BLaER1 (cell line): ENCODE data around the gene POU4F1.

Experiments used
- H3K27ac ChIP-seq: shearing (Covaris generic); formaldehyde crosslinking; 2 replicates; pipeline ENCODE4 v1.8.1; 2022
- H3K27me3 ChIP-seq: shearing (Covaris generic); formaldehyde crosslinking; 2 replicates; pipeline ENCODE4 v1.8.1; 2022
- H3K36me3 ChIP-seq: shearing (Covaris generic); formaldehyde crosslinking; 2 replicates; pipeline ENCODE4 v1.8.1; 2022
- H3K4me1 ChIP-seq: shearing (Covaris generic); formaldehyde crosslinking; 2 replicates; pipeline ENCODE4 v1.8.1; 2022
- H3K4me2 ChIP-seq: shearing (Covaris generic); formaldehyde crosslinking; 2 replicates; pipeline ENCODE4 v1.8.1; 2022
- H3K4me3 ChIP-seq: shearing (Covaris generic); formaldehyde crosslinking; 2 replicates; pipeline ENCODE4 v1.8.1; 2022
- H3K9ac ChIP-seq: shearing (Covaris generic); formaldehyde crosslinking; 2 replicates; pipeline ENCODE4 v1.8.1; 2022
- H3K9me3 ChIP-seq: shearing (Covaris generic); formaldehyde crosslinking; 2 replicates; pipeline ENCODE4 v1.8.1; 2022
- H4K20me1 ChIP-seq: shearing (Covaris generic); formaldehyde crosslinking; 2 replicates; pipeline ENCODE4 v1.8.1; 2022
- Cebpa-rat ChIP-seq: shearing (Covaris generic); IDR thresholded peaks from 2 replicates; pipeline ENCODE4 v1.8.1; 2022

Gene POU4F1

GRCh38 chr13:78593652-78594455, 9.5 kb downstream of the POU4F1 start:
- Histone ChIP-seq H3K36me3 (no peaks in the 10 kb centered on the region), H3K27me3 (peaks cover 97% of the 10 kb centered on the region), H4K20me1 (peaks cover 65% of the 10 kb centered on the region)

GRCh38 chr13:78593129-78593528, 10.2 kb downstream of the POU4F1 start:
- Histone ChIP-seq H4K20me1 (peaks cover 58% of the 10 kb centered on the region), H3K27ac (no peak overlapping the region), H3K27me3 (peaks cover 97% of the 10 kb centered on the region), H3K4me1 (no peaks in the 10 kb centered on the region), H3K9me3 (peaks cover 20% of the 10 kb centered on the region), H3K4me2 (no peak overlapping the region), H3K36me3 (no peaks in the 10 kb centered on the region), H3K9ac (no peak overlapping the region), H3K4me3 (no peak overlapping the region)
- no peak for TF ChIP-seq Cebpa-rat

More at GRCh38 chr13:78593652-78594455, 9.5 kb downstream of the POU4F1 start:
- H3K9me3 ChIP-seq, result peaks cover 20% of the 10 kb centered on the region
- TF ChIP-seq Cebpa-rat, result no peak
- H3K27ac ChIP-seq, result no peak overlapping the region
- no peak overlapping the region for H3K4me2 ChIP-seq
- no peak overlapping the region for H3K9ac ChIP-seq
- no peaks in the 10 kb centered on the region for H3K4me1 ChIP-seq
- H3K4me3 ChIP-seq, result no peak overlapping the region

- H3K4me1 ChIP-seq, result no peaks in the 10 kb centered on the region
- H4K20me1 ChIP-seq, result peaks cover 52% of the 10 kb centered on the region
- H3K4me2 ChIP-seq, result no peak overlapping the region
- no peaks in the 10 kb centered on the region for H3K36me3 ChIP-seq
- H3K9ac ChIP-seq, result no peak overlapping the region
- TF ChIP-seq Cebpa-rat, result no peak
- H3K27me3 ChIP-seq, result peaks cover 97% of the 10 kb centered on the region
- peaks cover 20% of the 10 kb centered on the region for H3K9me3 ChIP-seq
- no peak overlapping the region for H3K27ac ChIP-seq
- no peak overlapping the region for H3K4me3 ChIP-seq
Observed at GRCh38 chr13:78592584-78592983, 10.8 kb downstream of the POU4F1 start.

GRCh38 chr13:78589206-78589605, 14.1 kb downstream of the POU4F1 start:
- no peaks in the 10 kb centered on the region for H3K36me3 ChIP-seq
- H3K9ac ChIP-seq, result no peak overlapping the region
- H3K27me3 ChIP-seq, result peaks cover 67% of the 10 kb centered on the region
- H4K20me1 ChIP-seq, result peaks cover 19% of the 10 kb centered on the region
- no peak overlapping the region for H3K4me3 ChIP-seq
- H3K4me1 ChIP-seq, result no peaks in the 10 kb centered on the region
- TF ChIP-seq Cebpa-rat, result no peak
- no peak overlapping the region for H3K4me2 ChIP-seq
- no peak overlapping the region for H3K27ac ChIP-seq
- H3K9me3 ChIP-seq, result no peaks in the 10 kb centered on the region

- H3K27ac ChIP-seq, result no peak overlapping the region
- no peaks in the 10 kb centered on the region for H3K9me3 ChIP-seq
- H3K4me3 ChIP-seq, result no peak overlapping the region
- H3K4me2 ChIP-seq, result no peak overlapping the region
- no peaks in the 10 kb centered on the region for H3K36me3 ChIP-seq
- H4K20me1 ChIP-seq, result peaks cover 2% of the 10 kb centered on the region; the same call in 1 of the 2 replicates
- TF ChIP-seq Cebpa-rat, result no peak
- no peaks in the 10 kb centered on the region for H3K4me1 ChIP-seq
- peaks cover 49% of the 10 kb centered on the region for H3K27me3 ChIP-seq
- H3K9ac ChIP-seq, result no peak overlapping the region
Observed at GRCh38 chr13:78587395-78587794, 16.0 kb downstream of the POU4F1 start.

- Histone ChIP-seq H3K27me3 (peaks cover 42% of the 10 kb centered on the region; the same call in 1 of the 2 replicates), H3K9me3 (no peaks in the 10 kb centered on the region), H3K4me2 (no peak overlapping the region)
Observed at GRCh38 chr13:78586706-78587105, 16.6 kb downstream of the POU4F1 start.

GRCh38 chr13:78576261-78576660, 27.1 kb downstream of the POU4F1 start:
- H3K9me3 ChIP-seq, result no peaks in the 10 kb centered on the region
- H3K4me1 ChIP-seq, result peaks cover 5% of the 10 kb centered on the region
- H3K27me3 ChIP-seq, result no peaks in the 10 kb centered on the region
- no peaks in the 10 kb centered on the region for H3K36me3 ChIP-seq
- H3K9ac ChIP-seq, result no peak overlapping the region
- no peak overlapping the region for H3K4me3 ChIP-seq
- no peak overlapping the region for H3K27ac ChIP-seq
- no peaks in the 10 kb centered on the region for H4K20me1 ChIP-seq
- no peak overlapping the region for H3K4me2 ChIP-seq
- no peak for TF ChIP-seq Cebpa-rat

More at GRCh38 chr13:78586706-78587105, 16.6 kb downstream of the POU4F1 start:
- Histone ChIP-seq H3K27ac (no peak overlapping the region), H3K4me3 (no peak overlapping the region), H3K4me1 (no peaks in the 10 kb centered on the region), H4K20me1 (no peaks in the 10 kb centered on the region), H3K36me3 (no peaks in the 10 kb centered on the region), H3K9ac (no peak overlapping the region)
- no peak for TF ChIP-seq Cebpa-rat

GRCh38 chr13:78572459-78572858, 30.9 kb downstream of the POU4F1 start:
- Histone ChIP-seq H3K9me3 (no peaks in the 10 kb centered on the region), H3K27ac (no peak overlapping the region), H3K36me3 (no peaks in the 10 kb centered on the region), H3K4me2 (no peak overlapping the region), H4K20me1 (no peaks in the 10 kb centered on the region), H3K9ac (no peak overlapping the region), H3K27me3 (no peaks in the 10 kb centered on the region), H3K4me3 (no peak overlapping the region), H3K4me1 (no peaks in the 10 kb centered on the region)
- TF ChIP-seq Cebpa-rat, result no peak

- TF ChIP-seq Cebpa-rat, result no peak
- Histone ChIP-seq H3K27me3 (no peaks in the 10 kb centered on the region), H3K4me1 (no peaks in the 10 kb centered on the region), H3K27ac (no peak overlapping the region), H4K20me1 (no peaks in the 10 kb centered on the region), H3K36me3 (no peaks in the 10 kb centered on the region), H3K4me2 (no peak overlapping the region), H3K9me3 (no peaks in the 10 kb centered on the region), H3K4me3 (no peak overlapping the region), H3K9ac (no peak overlapping the region)
Observed at GRCh38 chr13:78569029-78569428, 34.3 kb downstream of the POU4F1 start.

- Histone ChIP-seq H3K9ac (no peak overlapping the region), H3K4me2 (no peak overlapping the region), H4K20me1 (no peaks in the 10 kb centered on the region), H3K4me3 (no peak overlapping the region), H3K27ac (no peak overlapping the region), H3K27me3 (no peaks in the 10 kb centered on the region), H3K36me3 (no peaks in the 10 kb centered on the region), H3K4me1 (peaks cover 11% of the 10 kb centered on the region), H3K9me3 (no peaks in the 10 kb centered on the region)
- TF ChIP-seq Cebpa-rat, result no peak
Observed at GRCh38 chr13:78566631-78567030, 36.7 kb downstream of the POU4F1 start.
